Ovary (tissue), 3 donors: ENCODE data around the gene EFNA5.

Experiments used
- EP300 ChIP-seq: sonication (generic); formaldehyde crosslinking; IDR thresholded peaks from one replicate; pipeline ENCODE4 v1.6.1; 2017; ENCODE audit warnings: antibody characterized with exemption
- TF ChIP-seq, protein P1 (sequence below), 3 donors: fragments of 450-650 bp in 2 of 3; fragments of 200-600 bp in 1 of 3; IDR thresholded peaks; one replicate each; pipeline versions ENCODE4 v1.5.1 to v1.8.0; 2016 to 2022; ENCODE audit warnings: antibody characterized with exemption in 3 of 3, mild to moderate bottlenecking in 1 of 3
- donor health status: DM: no; HTN: no; CAD: no.

DNA sequence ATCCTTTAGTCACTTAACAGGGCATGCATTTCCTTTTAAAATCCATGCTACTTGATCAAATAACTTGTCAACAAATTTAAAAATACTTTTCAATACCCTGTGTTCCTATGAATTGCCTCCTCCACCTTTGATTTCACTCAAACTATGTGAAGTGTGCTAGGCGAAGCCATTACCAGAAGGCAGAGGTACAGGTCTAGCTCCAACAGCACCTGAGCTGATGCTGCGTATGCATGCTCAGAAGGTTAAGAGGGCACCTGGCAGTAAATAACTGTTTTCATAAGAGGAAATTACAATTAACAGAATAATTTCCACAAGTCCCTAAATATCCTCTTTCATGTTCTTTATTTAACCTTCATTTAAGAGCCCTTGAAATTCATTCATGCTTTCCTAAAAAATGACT lies 251.8 kb downstream of the EFNA5 start:
- TF ChIP-seq EP300, result no peak
- TF ChIP-seq, protein P1, sequence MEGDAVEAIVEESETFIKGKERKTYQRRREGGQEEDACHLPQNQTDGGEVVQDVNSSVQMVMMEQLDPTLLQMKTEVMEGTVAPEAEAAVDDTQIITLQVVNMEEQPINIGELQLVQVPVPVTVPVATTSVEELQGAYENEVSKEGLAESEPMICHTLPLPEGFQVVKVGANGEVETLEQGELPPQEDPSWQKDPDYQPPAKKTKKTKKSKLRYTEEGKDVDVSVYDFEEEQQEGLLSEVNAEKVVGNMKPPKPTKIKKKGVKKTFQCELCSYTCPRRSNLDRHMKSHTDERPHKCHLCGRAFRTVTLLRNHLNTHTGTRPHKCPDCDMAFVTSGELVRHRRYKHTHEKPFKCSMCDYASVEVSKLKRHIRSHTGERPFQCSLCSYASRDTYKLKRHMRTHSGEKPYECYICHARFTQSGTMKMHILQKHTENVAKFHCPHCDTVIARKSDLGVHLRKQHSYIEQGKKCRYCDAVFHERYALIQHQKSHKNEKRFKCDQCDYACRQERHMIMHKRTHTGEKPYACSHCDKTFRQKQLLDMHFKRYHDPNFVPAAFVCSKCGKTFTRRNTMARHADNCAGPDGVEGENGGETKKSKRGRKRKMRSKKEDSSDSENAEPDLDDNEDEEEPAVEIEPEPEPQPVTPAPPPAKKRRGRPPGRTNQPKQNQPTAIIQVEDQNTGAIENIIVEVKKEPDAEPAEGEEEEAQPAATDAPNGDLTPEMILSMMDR (IDR thresholded peaks at IDR 0.05), result no peak
